Activated naive CD4-positive, alpha-beta T cell treated with anti-CD3 and anti-CD28 coated beads for 36 hours (primary cell): ENCODE results near the gene NRP1. TPM values are rescaled to one million over a fixed set of nuclear protein-coding genes. Genes with fewer than 3 reads are reported as not detected.

Experiments used
- CTCF ChIA-PET: fragments of 350-600 bp; sonication (Branson Sonifier 250); formaldehyde crosslinking; loops from one replicate; lab custom pipeline; 2021; ENCODE audit warnings: antibody characterized with exemption; lab: Charles Lee
- DNase-seq: peaks from one replicate; pipeline ENCODE4 v3.0.0-alpha.2; 2020
- H3K27ac Mint-ChIP-seq: one replicate; pipeline ENCODE4 v1.8.0; 2021; ENCODE audit warnings: mild to moderate bottlenecking, mixed read lengths
- H3K27me3 Mint-ChIP-seq: one replicate; pipeline ENCODE4 v1.8.0; 2021; ENCODE audit warnings: low read depth, mixed read lengths
- H3K36me3 Mint-ChIP-seq: one replicate; pipeline ENCODE4 v1.8.0; 2021; ENCODE audit warnings: low read depth, mixed read lengths
- H3K4me1 Mint-ChIP-seq: one replicate; pipeline ENCODE4 v1.8.0; 2021; ENCODE audit warnings: low read depth, mixed read lengths
- H3K4me3 Mint-ChIP-seq: one replicate; pipeline ENCODE4 v1.8.0; 2021; ENCODE audit warnings: mild to moderate bottlenecking, moderate library complexity, mixed read lengths
- H3K9me3 Mint-ChIP-seq: one replicate; pipeline ENCODE4 v1.8.0; 2021; ENCODE audit warnings: mixed read lengths
- intact Hi-C: fragments of 100-400 bp; cut with micrococcal nuclease; formaldehyde crosslinking; loops from one replicate; pipeline ENCODE4 v1.15.1; 2023
- total RNA-seq, 2 experiments: library from RNA; stranded (reverse); gene quantifications; one replicate each; pipeline ENCODE4 v1.2.3, GENCODE V29; 2021

NRP1 gene
- total RNA-seq, 2 experiments from 2014 or later, result 0.10 TPM; not detected in 1

- Mint-ChIP-seq H3K9me3 (peaks cover 3% of the 10 kb centered on the region), H3K27me3 (no peaks in the 10 kb centered on the region), H3K4me1 (peaks cover 46% of the 10 kb centered on the region), H3K4me3 (no peak overlapping the region), H3K36me3 (no peaks in the 10 kb centered on the region), H3K27ac (no peak overlapping the region)
- intact Hi-C loops, result no loop called here
- no peak for DNase-seq
- CTCF ChIA-PET, result interaction anchor here (0.6 to 3.1 kb wide), 11 partner anchors 10 to 1485 kb away, joined by 3 to 18 read pairs (median 3); no protein-coding TSS in a partner anchor
Measured at GRCh38 chr10:33153251-33153967, 181.1 kb downstream of the NRP1 start.

GRCh38 chr10:33152750-33153149 lies 181.7 kb downstream of the NRP1 start:
- intact Hi-C loops, result no loop called here
- CTCF ChIA-PET, result interaction anchor here (0.6 to 1.7 kb wide), 8 partner anchors 9 to 1485 kb away, joined by 3 to 7 read pairs (median 3); no protein-coding TSS in a partner anchor
- DNase-seq, result no peak
- Mint-ChIP-seq H3K27ac (no peak overlapping the region), H3K4me1 (peaks cover 46% of the 10 kb centered on the region), H3K36me3 (no peaks in the 10 kb centered on the region), H3K4me3 (no peak overlapping the region), H3K9me3 (peaks cover 5% of the 10 kb centered on the region), H3K27me3 (no peaks in the 10 kb centered on the region)

- DNase-seq, result no peak
- no peak overlapping the region for H3K4me3 Mint-ChIP-seq
- CTCF ChIA-PET, result no interaction called here
- no peaks in the 10 kb centered on the region for H3K36me3 Mint-ChIP-seq
- H3K4me1 Mint-ChIP-seq, result peaks cover 46% of the 10 kb centered on the region
- intact Hi-C loops, result no loop called here
- H3K27ac Mint-ChIP-seq, result no peak overlapping the region
- no peaks in the 10 kb centered on the region for H3K27me3 Mint-ChIP-seq
- H3K9me3 Mint-ChIP-seq, result peaks cover 6% of the 10 kb centered on the region
Measured at GRCh38 chr10:33152146-33152545, 182.3 kb downstream of the NRP1 start.

GRCh38 chr10:33151344-33151864 lies 183.1 kb downstream of the NRP1 start:
- Mint-ChIP-seq H3K36me3 (no peaks in the 10 kb centered on the region), H3K9me3 (peaks cover 6% of the 10 kb centered on the region), H3K4me3 (no peak overlapping the region), H3K4me1 (peaks cover 46% of the 10 kb centered on the region), H3K27ac (no peak overlapping the region), H3K27me3 (no peaks in the 10 kb centered on the region)
- DNase-seq, result no peak
- intact Hi-C loops, result no loop called here
- CTCF ChIA-PET, result interaction anchor here (0.5 kb wide), 2 partner anchors 105 to 225 kb away, joined by 3 to 6 read pairs; no protein-coding TSS in a partner anchor

GRCh38 chr10:33150889-33151288 lies 183.6 kb downstream of the NRP1 start:
- H3K27ac Mint-ChIP-seq, result no peak overlapping the region
- peaks cover 48% of the 10 kb centered on the region for H3K4me1 Mint-ChIP-seq
- CTCF ChIA-PET, result interaction anchor here (0.5 kb wide), 2 partner anchors 105 to 224 kb away, joined by 3 to 6 read pairs; no protein-coding TSS in a partner anchor
- no peaks in the 10 kb centered on the region for H3K36me3 Mint-ChIP-seq
- intact Hi-C loops, result no loop called here
- DNase-seq, result no peak
- peaks cover 6% of the 10 kb centered on the region for H3K9me3 Mint-ChIP-seq
- no peak overlapping the region for H3K4me3 Mint-ChIP-seq
- H3K27me3 Mint-ChIP-seq, result no peaks in the 10 kb centered on the region

- Mint-ChIP-seq H3K27me3 (no peaks in the 10 kb centered on the region), H3K36me3 (no peaks in the 10 kb centered on the region), H3K9me3 (peaks cover 6% of the 10 kb centered on the region), H3K4me1 (peaks cover 45% of the 10 kb centered on the region), H3K4me3 (no peak overlapping the region), H3K27ac (no peak overlapping the region)
- intact Hi-C loops, result no loop called here
- no peak for DNase-seq
- CTCF ChIA-PET, result no interaction called here
Measured at GRCh38 chr10:33150146-33150545, 184.3 kb downstream of the NRP1 start.

- no peaks in the 10 kb centered on the region for H3K27me3 Mint-ChIP-seq
- H3K4me1 Mint-ChIP-seq, result peaks cover 45% of the 10 kb centered on the region
- H3K36me3 Mint-ChIP-seq, result no peaks in the 10 kb centered on the region
- peaks cover 6% of the 10 kb centered on the region for H3K9me3 Mint-ChIP-seq
- CTCF ChIA-PET, result interaction anchor here (0.6 to 2.1 kb wide), 3 partner anchors 8 to 1427 kb away, joined by 3 to 6 read pairs (median 5); no protein-coding TSS in a partner anchor
- H3K4me3 Mint-ChIP-seq, result no peak overlapping the region
- no peak overlapping the region for H3K27ac Mint-ChIP-seq
- DNase-seq, result no peak
- intact Hi-C loops, result no loop called here
Measured at GRCh38 chr10:33147013-33147310, 187.5 kb downstream of the NRP1 start.

GRCh38 chr10:33146189-33147012 lies 188.1 kb downstream of the NRP1 start:
- DNase-seq, result no peak
- Mint-ChIP-seq H3K27ac (no peak overlapping the region), H3K9me3 (peaks cover 6% of the 10 kb centered on the region), H3K36me3 (no peaks in the 10 kb centered on the region), H3K4me1 (peaks cover 45% of the 10 kb centered on the region), H3K27me3 (no peaks in the 10 kb centered on the region), H3K4me3 (no peak overlapping the region)
- intact Hi-C loops, result no loop called here
- CTCF ChIA-PET, result interaction anchor here (0.6 to 2.1 kb wide), 4 partner anchors 9 to 1426 kb away, joined by 3 to 6 read pairs (median 4); no protein-coding TSS in a partner anchor

GRCh38 chr10:33145451-33146188 lies 188.8 kb downstream of the NRP1 start:
- H3K27me3 Mint-ChIP-seq, result no peaks in the 10 kb centered on the region
- H3K4me3 Mint-ChIP-seq, result no peak overlapping the region
- peaks cover 43% of the 10 kb centered on the region for H3K4me1 Mint-ChIP-seq
- intact Hi-C loops, result no loop called here
- no peaks in the 10 kb centered on the region for H3K36me3 Mint-ChIP-seq
- H3K27ac Mint-ChIP-seq, result no peak overlapping the region
- H3K9me3 Mint-ChIP-seq, result peaks cover 6% of the 10 kb centered on the region
- CTCF ChIA-PET, result interaction anchor here (0.6 to 1.0 kb wide), 2 partner anchors 48 to 711 kb away, joined by 3 read pairs; no protein-coding TSS in a partner anchor
- DNase-seq, result no peak

- Mint-ChIP-seq H3K9me3 (peaks cover 3% of the 10 kb centered on the region), H3K36me3 (no peaks in the 10 kb centered on the region), H3K27me3 (no peaks in the 10 kb centered on the region), H3K4me3 (no peak overlapping the region), H3K4me1 (peaks cover 52% of the 10 kb centered on the region), H3K27ac (peak overlapping the region; percentile 50)
- DNase-seq, result peak; percentile 82
- CTCF ChIA-PET, result interaction anchor here (0.6 to 1.4 kb wide), 4 partner anchors 10 to 604 kb away, joined by 3 to 7 read pairs (median 5); no protein-coding TSS in a partner anchor
- intact Hi-C loops, result loop anchor here (1.0 kb wide), 5 partner anchors 9 to 899 kb away; no protein-coding TSS in a partner anchor
Measured at GRCh38 chr10:33143160-33143728, 191.2 kb downstream of the NRP1 start.

- H3K4me3 Mint-ChIP-seq, result no peak overlapping the region
- intact Hi-C loops, result no loop called here
- H3K4me1 Mint-ChIP-seq, result peaks cover 62% of the 10 kb centered on the region
- no peaks in the 10 kb centered on the region for H3K36me3 Mint-ChIP-seq
- CTCF ChIA-PET, result interaction anchor here (1.4 kb wide), 1 partner anchor 13 kb away, joined by 6 read pairs; no protein-coding TSS in a partner anchor
- no peak for DNase-seq
- H3K9me3 Mint-ChIP-seq, result no peaks in the 10 kb centered on the region
- no peaks in the 10 kb centered on the region for H3K27me3 Mint-ChIP-seq
- no peak overlapping the region for H3K27ac Mint-ChIP-seq
Measured at GRCh38 chr10:33142295-33142694, 192.2 kb downstream of the NRP1 start.
